GM19023 (cell line): ENCODE data around the gene ARHGAP15.

ENCODE experiments used
- ATAC-seq: cut with Tn5 transposase; IDR thresholded peaks from one replicate; pipeline ENCODE4 v1.9.1; 2021; ENCODE audit warnings: mild to moderate bottlenecking, moderate library complexity; ENCODE audit not compliant: unreplicated experiment

ARHGAP15 gene

GRCh38 chr2:143383016-143383415 is 253.8 kb downstream of the ARHGAP15 start:
- no peak for ATAC-seq

GRCh38 chr2:143384111-143384510 is 254.9 kb downstream of the ARHGAP15 start:
- no peak for ATAC-seq

GRCh38 chr2:143390171-143390570 is 261.0 kb downstream of the ARHGAP15 start:
- ATAC-seq: no peak

- ATAC-seq: no peak
Observed at GRCh38 chr2:143392358-143392757, 263.1 kb downstream of the ARHGAP15 start.

GRCh38 chr2:143394062-143394461 is 264.8 kb downstream of the ARHGAP15 start:
- no peak for ATAC-seq

- peak; percentile 62 for ATAC-seq
Observed at GRCh38 chr2:143397884-143398614, 268.8 kb downstream of the ARHGAP15 start.

- no peak for ATAC-seq
Observed at GRCh38 chr2:143398781-143399180, 269.6 kb downstream of the ARHGAP15 start.

GRCh38 chr2:143399631-143400069 is 270.4 kb downstream of the ARHGAP15 start:
- no peak for ATAC-seq

GRCh38 chr2:143401861-143402260 is 272.6 kb downstream of the ARHGAP15 start:
- no peak for ATAC-seq

- ATAC-seq: no peak
Observed at GRCh38 chr2:143402451-143402850, 273.2 kb downstream of the ARHGAP15 start.

GRCh38 chr2:143410082-143410897 is 281.1 kb downstream of the ARHGAP15 start:
- ATAC-seq: no peak

- no peak for ATAC-seq
Observed at GRCh38 chr2:143415571-143415970, 286.4 kb downstream of the ARHGAP15 start.

- no peak for ATAC-seq
Observed at GRCh38 chr2:143417428-143417827, 288.2 kb downstream of the ARHGAP15 start.

GRCh38 chr2:143420313-143420712 is 291.1 kb downstream of the ARHGAP15 start:
- no peak for ATAC-seq

GRCh38 chr2:143422681-143423080 is 293.5 kb downstream of the ARHGAP15 start:
- no peak for ATAC-seq

- no peak for ATAC-seq
Observed at GRCh38 chr2:143425896-143426295, 296.7 kb downstream of the ARHGAP15 start.

GRCh38 chr2:143426296-143426695 is 297.1 kb downstream of the ARHGAP15 start:
- ATAC-seq: no peak

- ATAC-seq: no peak
Observed at GRCh38 chr2:143428700-143429099, 299.5 kb downstream of the ARHGAP15 start.

- no peak for ATAC-seq
Observed at GRCh38 chr2:143429932-143430679, 300.9 kb downstream of the ARHGAP15 start.

- ATAC-seq: no peak
Observed at GRCh38 chr2:143431316-143431715, 302.1 kb downstream of the ARHGAP15 start.

- no peak for ATAC-seq
Observed at GRCh38 chr2:143433251-143433650, 304.0 kb downstream of the ARHGAP15 start.
